PC-3 (cell line): ENCODE measurements around the gene BTD.

Experiments
- CTCF ChIP-seq: fragments of 300-600 bp; sonication (generic); conservative IDR thresholded peaks from 2 replicates; pipeline ENCODE4 v1.5.1; 2017; ENCODE audit warnings: antibody characterized with exemption, low read depth, mild to moderate bottlenecking, low read length
- EZH2 ChIP-seq: fragments of 300-600 bp; sonication (generic); IDR thresholded peaks from one replicate; pipeline ENCODE4 v1.6.1; 2017; ENCODE audit warnings: antibody characterized with exemption, mild to moderate bottlenecking, low read length; ENCODE audit not compliant: unreplicated experiment

DNA sequence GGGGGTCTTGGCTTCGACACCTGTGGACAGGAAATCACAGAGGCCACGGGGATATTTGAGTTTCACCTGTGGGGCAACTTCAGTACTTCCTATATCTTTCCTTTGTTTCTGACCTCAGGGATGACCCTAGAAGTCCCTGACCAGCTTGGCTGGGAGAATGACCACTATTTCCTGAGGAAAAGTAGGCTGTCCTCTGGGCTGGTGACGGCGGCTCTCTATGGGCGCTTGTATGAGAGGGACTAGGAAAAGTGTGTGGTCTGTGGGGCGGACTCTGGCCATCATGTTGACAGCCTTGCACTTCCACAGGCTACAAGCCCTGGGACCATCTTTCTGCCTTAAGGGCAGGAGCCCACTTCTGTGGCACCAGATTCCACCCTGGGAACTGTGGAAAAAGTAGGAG, 43.7 kb downstream of the BTD start:
- TF ChIP-seq EZH2 (no peak), CTCF (no peak)
